ENCODE measurements around the gene PDE9A.

PDE9A gene

DNA sequence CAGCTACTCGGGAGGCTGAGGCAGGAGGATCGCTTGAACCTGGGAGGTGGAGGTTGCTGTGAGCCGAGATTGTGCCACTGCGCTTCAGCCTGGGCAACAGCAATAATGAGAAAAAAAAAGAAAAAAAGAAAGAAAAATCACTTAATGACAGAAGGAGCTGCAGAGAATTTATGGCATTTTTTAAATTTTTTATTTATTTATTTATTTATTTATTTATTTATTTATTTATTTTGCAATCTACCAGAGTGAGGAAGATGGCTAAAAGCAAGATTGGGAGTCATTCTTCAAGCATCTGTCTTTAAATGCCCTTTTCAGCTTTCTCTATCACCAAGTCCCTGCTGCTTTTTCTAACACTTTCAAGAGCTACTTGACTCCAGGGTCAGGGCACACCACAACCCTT lies 134.2 kb downstream of the PDE9A start:
- POLR2A ChIA-PET, result no interaction called here
- CTCF ChIA-PET, result no interaction called here
- TF ChIP-seq, protein P1, sequence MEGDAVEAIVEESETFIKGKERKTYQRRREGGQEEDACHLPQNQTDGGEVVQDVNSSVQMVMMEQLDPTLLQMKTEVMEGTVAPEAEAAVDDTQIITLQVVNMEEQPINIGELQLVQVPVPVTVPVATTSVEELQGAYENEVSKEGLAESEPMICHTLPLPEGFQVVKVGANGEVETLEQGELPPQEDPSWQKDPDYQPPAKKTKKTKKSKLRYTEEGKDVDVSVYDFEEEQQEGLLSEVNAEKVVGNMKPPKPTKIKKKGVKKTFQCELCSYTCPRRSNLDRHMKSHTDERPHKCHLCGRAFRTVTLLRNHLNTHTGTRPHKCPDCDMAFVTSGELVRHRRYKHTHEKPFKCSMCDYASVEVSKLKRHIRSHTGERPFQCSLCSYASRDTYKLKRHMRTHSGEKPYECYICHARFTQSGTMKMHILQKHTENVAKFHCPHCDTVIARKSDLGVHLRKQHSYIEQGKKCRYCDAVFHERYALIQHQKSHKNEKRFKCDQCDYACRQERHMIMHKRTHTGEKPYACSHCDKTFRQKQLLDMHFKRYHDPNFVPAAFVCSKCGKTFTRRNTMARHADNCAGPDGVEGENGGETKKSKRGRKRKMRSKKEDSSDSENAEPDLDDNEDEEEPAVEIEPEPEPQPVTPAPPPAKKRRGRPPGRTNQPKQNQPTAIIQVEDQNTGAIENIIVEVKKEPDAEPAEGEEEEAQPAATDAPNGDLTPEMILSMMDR (IDR thresholded peaks at IDR 0.05; ENCODE audit: control extremely low read depth, extremely low read depth, low read depth, missing control alignments), result no peak
- no peak for DNase-seq (ENCODE audit: extremely low spot score)

DNA sequence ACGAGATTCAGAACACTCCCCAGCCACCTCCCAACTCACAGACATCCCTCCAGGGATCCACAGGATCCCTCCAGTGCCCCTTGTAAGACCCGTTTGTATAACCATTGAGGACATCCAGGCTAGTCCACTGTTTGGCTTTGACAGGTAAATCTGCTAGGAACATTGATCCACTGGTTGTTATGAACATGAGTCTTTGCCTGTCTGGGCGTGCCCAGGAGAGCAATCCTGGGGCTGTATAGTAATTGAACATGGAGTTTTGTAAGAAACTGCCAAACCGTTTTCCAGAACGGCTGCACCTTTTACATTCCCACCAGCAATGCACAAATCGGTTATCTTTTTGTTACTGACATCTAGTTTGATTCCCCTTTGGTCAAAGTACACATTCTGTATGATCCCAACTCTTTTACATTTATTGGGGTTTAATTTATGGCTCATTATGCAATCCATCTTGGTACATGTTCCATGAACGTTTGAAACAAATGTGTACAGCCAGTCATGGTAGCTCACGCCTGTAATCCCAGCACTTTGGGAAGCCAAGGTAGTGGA lies 137.2 kb downstream of the PDE9A start:
- CTCF ChIA-PET, result no interaction called here
- TF ChIP-seq, protein P1 (IDR thresholded peaks at IDR 0.05; ENCODE audit: control extremely low read depth, extremely low read depth, low read depth, missing control alignments), result no peak
- DNase-seq (ENCODE audit: extremely low spot score), result peak; percentile 6
- POLR2A ChIA-PET, result no interaction called here

DNA sequence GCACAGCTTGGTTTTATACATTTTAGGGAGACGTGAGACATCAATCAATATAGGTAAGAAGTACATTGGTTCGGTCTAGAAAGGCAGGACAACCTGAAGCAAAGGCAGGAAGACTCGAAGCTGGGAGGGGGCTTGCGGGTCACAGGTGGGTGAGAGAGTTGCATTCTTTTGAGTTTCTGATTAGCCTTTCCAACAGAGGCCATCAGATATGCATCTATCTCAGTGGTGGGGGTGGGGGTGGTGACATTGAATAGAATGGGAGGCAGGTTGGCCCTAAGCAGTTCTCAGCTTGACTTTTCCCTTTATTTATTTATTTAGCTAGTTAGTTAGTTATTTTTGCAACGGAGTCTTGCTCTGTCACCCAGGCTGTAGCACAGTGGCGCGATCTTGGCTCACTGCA lies 140.4 kb downstream of the PDE9A start:
- ChIA-PET CTCF (no interaction called here), POLR2A (no interaction called here)
- TF ChIP-seq, protein P1 (IDR thresholded peaks at IDR 0.05; ENCODE audit: control extremely low read depth, extremely low read depth, low read depth, missing control alignments), result no peak
- no peak for DNase-seq (ENCODE audit: extremely low spot score)

DNA sequence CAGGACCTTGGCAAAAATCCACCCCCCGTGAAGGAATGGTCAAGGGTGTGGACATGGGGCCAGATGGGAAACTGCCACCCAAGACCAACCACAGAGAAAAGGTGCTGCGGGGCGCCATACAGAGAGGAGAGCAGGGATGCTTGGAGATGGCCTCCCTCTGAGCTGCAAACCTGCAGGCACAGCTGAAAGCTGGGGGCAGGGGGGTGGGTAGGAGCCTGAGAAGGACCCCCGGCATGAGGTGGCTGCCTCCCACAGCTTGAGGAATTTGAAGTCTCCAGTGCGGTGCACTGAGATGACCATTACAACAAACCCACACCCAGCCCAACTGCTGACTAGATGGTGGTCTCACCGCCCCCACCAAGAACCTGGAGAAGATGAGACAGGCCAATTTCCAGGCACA lies 141.1 kb downstream of the PDE9A start:
- peak; percentile 4 for DNase-seq (ENCODE audit: extremely low spot score)
- TF ChIP-seq, protein P1 (IDR thresholded peaks at IDR 0.05; ENCODE audit: control extremely low read depth, extremely low read depth, low read depth, missing control alignments), result no peak
- ChIA-PET CTCF (no interaction called here), POLR2A (no interaction called here)

DNA sequence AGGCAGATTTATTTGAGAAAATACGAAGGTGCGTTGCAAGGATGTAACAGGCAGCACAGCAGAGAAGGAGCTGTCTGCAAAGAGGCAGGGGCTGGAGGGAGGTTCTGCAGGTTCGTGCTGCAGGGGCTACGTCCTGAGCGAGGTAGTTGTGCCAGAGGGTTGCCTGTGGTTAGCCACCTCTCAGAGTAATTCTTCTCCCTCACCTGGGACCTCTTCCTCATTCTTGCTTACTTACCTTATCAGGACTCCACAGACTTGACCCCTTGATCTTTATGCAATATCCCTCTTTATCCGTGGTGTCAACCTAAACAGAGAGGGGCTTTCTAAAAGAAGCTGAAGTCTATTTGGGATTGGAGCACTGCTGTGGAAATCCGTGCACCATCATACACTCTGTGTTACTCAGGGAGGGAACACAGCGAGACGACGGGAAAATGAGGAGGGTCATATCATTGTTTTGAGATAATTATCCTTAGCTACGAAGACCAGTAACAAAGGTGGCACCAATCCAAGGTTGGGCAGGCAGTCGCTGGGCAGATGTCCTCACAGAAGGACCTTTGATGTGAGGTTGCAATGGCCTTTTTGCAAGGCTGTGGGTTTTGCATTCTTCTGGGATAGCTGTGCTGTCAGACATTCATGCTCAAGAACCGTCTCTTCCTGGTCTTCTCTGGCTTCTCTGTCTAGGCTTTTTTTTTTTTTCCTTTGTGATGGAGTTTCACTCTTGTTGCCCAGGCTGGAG lies 143.1 kb downstream of the PDE9A start:
- CTCF ChIA-PET, result no interaction called here
- POLR2A ChIA-PET, result no interaction called here
- no peak for DNase-seq (ENCODE audit: extremely low spot score)
- TF ChIP-seq, protein P1 (IDR thresholded peaks at IDR 0.05; ENCODE audit: control extremely low read depth, extremely low read depth, low read depth, missing control alignments), result no peak

DNA sequence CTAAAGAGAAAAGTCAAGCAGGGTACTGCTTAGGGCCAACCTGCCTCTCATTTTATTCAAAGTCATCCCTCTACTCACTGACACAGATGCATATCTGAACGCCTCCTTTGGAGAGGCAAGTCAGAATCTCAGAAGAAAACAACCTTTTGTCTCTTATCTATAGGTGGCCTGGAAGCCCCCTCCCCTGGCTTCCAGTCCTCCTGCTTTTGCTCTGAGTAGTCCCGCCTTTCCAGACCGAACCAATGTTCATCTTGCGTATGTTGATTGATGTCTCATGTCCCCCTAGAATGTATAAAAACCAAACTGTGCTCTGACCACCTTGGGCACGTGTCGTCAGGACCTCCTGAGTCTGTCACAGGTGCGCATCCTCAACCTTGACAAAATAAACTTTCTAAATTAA lies 144.1 kb downstream of the PDE9A start:
- CTCF ChIA-PET, result no interaction called here
- DNase-seq (ENCODE audit: extremely low spot score), result no peak
- TF ChIP-seq, protein P1 (IDR thresholded peaks at IDR 0.05; ENCODE audit: control extremely low read depth, extremely low read depth, low read depth, missing control alignments), result no peak
- POLR2A ChIA-PET, result no interaction called here
